Muscle layer of duodenum (tissue), 2 donors: ENCODE results near the gene IL16.
A peak's percentile ranks its signal among the peaks of the same experiment; 100 is the strongest.

Source experiments
- H3K27ac ChIP-seq: one replicate; pipeline ENCODE4 v1.7.0; 2013; ENCODE audit warnings: mild to moderate bottlenecking, low read length
- H3K27me3 ChIP-seq: one replicate; pipeline ENCODE4 v1.7.0; 2013; ENCODE audit warnings: low read depth, mild to moderate bottlenecking, control low read depth, low read length
- H3K36me3 ChIP-seq, 2 donors: one replicate each; pipeline ENCODE4 v1.7.0; 2013; ENCODE audit warnings: low read length in 2 of 2, control low read depth in 1 of 2, mild to moderate bottlenecking in 1 of 2; ENCODE audit not compliant: insufficient read depth in 2 of 2, control insufficient read depth in 1 of 2
- H3K4me1 ChIP-seq, 2 donors: one replicate each; pipeline ENCODE4 v1.7.0; 2013; ENCODE audit warnings: low read length in 2 of 2, mild to moderate bottlenecking in 2 of 2, control low read depth in 1 of 2, moderate library complexity in 1 of 2; ENCODE audit not compliant: insufficient read depth in 2 of 2, control insufficient read depth in 1 of 2
- H3K4me3 ChIP-seq, 2 donors: one replicate each; pipeline ENCODE4 v1.7.0; 2013; ENCODE audit warnings: low read length in 2 of 2, low read depth in 1 of 2, mild to moderate bottlenecking in 1 of 2
- H3K9me3 ChIP-seq, 2 donors: one replicate each; pipeline ENCODE4 v1.7.0; 2013; ENCODE audit warnings: low read length in 2 of 2, control low read depth in 1 of 2, mild to moderate bottlenecking in 1 of 2; ENCODE audit not compliant: control insufficient read depth in 1 of 2
- donor health status: healthy.

Gene IL16

GRCh38 chr15:81235276-81236123, 38.8 kb downstream of the IL16 start:
- H3K4me1 ChIP-seq: no peaks in the 10 kb centered on the region
- no peaks in the 10 kb centered on the region for H3K9me3 ChIP-seq
- H3K4me3 ChIP-seq: no peak overlapping the region
- H3K27ac ChIP-seq: peak overlapping the region; percentile 2
- H3K36me3 ChIP-seq: no peaks in the 10 kb centered on the region
- no peaks in the 10 kb centered on the region for H3K27me3 ChIP-seq

GRCh38 chr15:81239190-81239589, 42.5 kb downstream of the IL16 start:
- Histone ChIP-seq H3K36me3 (no peaks in the 10 kb centered on the region), H3K27me3 (no peaks in the 10 kb centered on the region), H3K4me3 (no peak overlapping the region), H3K27ac (no peak overlapping the region), H3K4me1 (no peaks in the 10 kb centered on the region), H3K9me3 (peaks cover 0 to 9% of the 10 kb centered on the region in 2 donors)

GRCh38 chr15:81242778-81243177, 46.1 kb downstream of the IL16 start:
- Histone ChIP-seq H3K36me3 (no peaks in the 10 kb centered on the region), H3K27me3 (no peaks in the 10 kb centered on the region), H3K9me3 (peaks cover 6 to 9% of the 10 kb centered on the region in 2 donors), H3K4me3 (no peak overlapping the region), H3K27ac (no peak overlapping the region), H3K4me1 (no peaks in the 10 kb centered on the region)

- Histone ChIP-seq H3K27me3 (no peaks in the 10 kb centered on the region), H3K4me3 (no peak overlapping the region), H3K9me3 (peaks cover 6 to 9% of the 10 kb centered on the region in 2 donors), H3K4me1 (no peaks in the 10 kb centered on the region), H3K27ac (no peak overlapping the region), H3K36me3 (no peaks in the 10 kb centered on the region)
Observed at GRCh38 chr15:81244306-81244705, 47.6 kb downstream of the IL16 start.

GRCh38 chr15:81253846-81254245, 57.2 kb downstream of the IL16 start:
- H3K27ac ChIP-seq: no peak overlapping the region
- H3K9me3 ChIP-seq: no peaks in the 10 kb centered on the region
- peaks cover 0 to 16% of the 10 kb centered on the region in 2 donors for H3K4me1 ChIP-seq
- no peaks in the 10 kb centered on the region for H3K36me3 ChIP-seq
- no peak overlapping the region for H3K4me3 ChIP-seq
- H3K27me3 ChIP-seq: no peaks in the 10 kb centered on the region

- Histone ChIP-seq H3K27ac (no peak overlapping the region), H3K9me3 (no peaks in the 10 kb centered on the region), H3K4me3 (no peak overlapping the region), H3K36me3 (no peaks in the 10 kb centered on the region), H3K27me3 (no peaks in the 10 kb centered on the region), H3K4me1 (peaks cover 0 to 16% of the 10 kb centered on the region in 2 donors)
Observed at GRCh38 chr15:81254277-81254915, 57.7 kb downstream of the IL16 start.

GRCh38 chr15:81254916-81255290, 58.2 kb downstream of the IL16 start:
- H3K9me3 ChIP-seq: no peaks in the 10 kb centered on the region
- no peak overlapping the region for H3K4me3 ChIP-seq
- peaks cover 0 to 16% of the 10 kb centered on the region in 2 donors for H3K4me1 ChIP-seq
- no peaks in the 10 kb centered on the region for H3K27me3 ChIP-seq
- no peaks in the 10 kb centered on the region for H3K36me3 ChIP-seq
- H3K27ac ChIP-seq: no peak overlapping the region

- Histone ChIP-seq H3K27ac (no peak overlapping the region), H3K27me3 (no peaks in the 10 kb centered on the region), H3K9me3 (no peaks in the 10 kb centered on the region), H3K4me1 (peaks cover 0 to 16% of the 10 kb centered on the region in 2 donors), H3K36me3 (no peaks in the 10 kb centered on the region), H3K4me3 (no peak overlapping the region)
Observed at GRCh38 chr15:81255315-81255957, 58.8 kb downstream of the IL16 start.

GRCh38 chr15:81255958-81256320, 59.3 kb downstream of the IL16 start:
- Histone ChIP-seq H3K4me1 (peaks cover 0 to 16% of the 10 kb centered on the region in 2 donors), H3K27ac (no peak overlapping the region), H3K27me3 (no peaks in the 10 kb centered on the region), H3K4me3 (no peak overlapping the region), H3K36me3 (no peaks in the 10 kb centered on the region), H3K9me3 (no peaks in the 10 kb centered on the region)

- H3K27me3 ChIP-seq: no peaks in the 10 kb centered on the region
- H3K4me1 ChIP-seq: peaks cover 0 to 16% of the 10 kb centered on the region in 2 donors
- H3K4me3 ChIP-seq: no peak overlapping the region
Observed at GRCh38 chr15:81256916-81257315, 60.2 kb downstream of the IL16 start.

GRCh38 chr15:81257435-81257834, 60.8 kb downstream of the IL16 start:
- H3K27me3 ChIP-seq: no peaks in the 10 kb centered on the region
- no peaks in the 10 kb centered on the region for H3K9me3 ChIP-seq
- no peak overlapping the region for H3K4me3 ChIP-seq
- no peaks in the 10 kb centered on the region for H3K36me3 ChIP-seq
- H3K27ac ChIP-seq: no peak overlapping the region
- H3K4me1 ChIP-seq: peaks cover 0 to 16% of the 10 kb centered on the region in 2 donors

More at GRCh38 chr15:81256916-81257315, 60.2 kb downstream of the IL16 start:
- Histone ChIP-seq H3K36me3 (no peaks in the 10 kb centered on the region), H3K27ac (no peak overlapping the region), H3K9me3 (no peaks in the 10 kb centered on the region)
